ENCODE results near the gene ATG101. TPM values are rescaled to one million over a fixed set of nuclear protein-coding genes. Genes with fewer than 3 reads are reported as not detected.

ATG101 gene
- total RNA-seq, 2 experiments from 2014 or later = 20.6 to 20.9 TPM

DNA sequence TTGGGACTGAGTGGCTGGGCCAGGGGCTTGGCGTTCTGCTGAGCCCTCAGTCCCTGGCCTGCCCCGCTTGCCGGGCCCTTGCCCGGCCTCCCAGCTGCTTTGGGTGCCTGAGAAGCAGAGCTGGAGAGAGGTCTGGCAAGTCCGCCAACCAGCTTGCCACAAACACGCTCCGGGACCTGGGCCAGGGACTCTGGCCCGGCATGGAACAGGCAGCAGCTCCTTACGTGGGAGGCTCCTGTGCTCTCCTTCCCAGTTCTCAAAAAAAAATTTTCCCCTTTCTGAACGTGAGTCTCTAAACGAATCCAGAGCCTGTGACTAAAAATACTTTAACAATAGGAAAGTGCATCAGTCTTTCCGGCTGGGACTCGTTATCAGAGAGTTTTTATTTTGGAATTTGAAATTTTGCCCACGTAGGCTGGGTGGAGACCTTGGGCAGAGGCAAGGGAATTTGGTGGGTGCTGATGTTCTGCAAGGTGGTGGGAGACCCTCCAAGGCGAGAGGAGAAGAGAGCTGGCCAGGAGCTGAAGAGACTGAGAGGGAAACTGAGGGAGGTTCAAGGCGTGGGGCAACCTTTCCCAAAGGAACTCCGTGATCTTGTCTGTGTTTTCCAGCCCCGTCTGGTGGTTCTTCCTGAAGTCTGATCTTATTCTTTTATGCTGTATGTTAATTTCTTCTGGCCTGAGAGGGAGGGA is 25.3 kb upstream of the ATG101 start:
- Mint-ChIP-seq H3K9me3 (no peaks in the 10 kb centered on the region), H3K36me3 (ENCODE audit: low read depth) (no peaks in the 10 kb centered on the region), H3K4me1 (ENCODE audit: low read depth) (peaks cover 21% of the 10 kb centered on the region), H3K4me3 (no peak overlapping the region), H3K27ac (no peak overlapping the region), H3K27me3 (no peaks in the 10 kb centered on the region)
- Histone ChIP-seq H3K4me3 (ENCODE audit: low read length) (no peak overlapping the region), H3K27me3 (ENCODE audit: control insufficient read depth in 1 of 2, insufficient read depth in 2 of 2, low read length in 2 of 2) (no peaks in the 10 kb centered on the region), H3K27ac (ENCODE audit: low read depth in 1 of 2, low read length in 2 of 2) (no peak overlapping the region), H3K4me1 (ENCODE audit: insufficient read depth, low read length) (peaks cover 28% of the 10 kb centered on the region), H3K36me3 (ENCODE audit: insufficient read depth, low read length) (no peaks in the 10 kb centered on the region), H3K9me3 (ENCODE audit: control insufficient read depth in 1 of 2, insufficient read depth in 1 of 2, low read length in 2 of 2) (no peaks in the 10 kb centered on the region)
- TF ChIP-seq, protein P1, sequence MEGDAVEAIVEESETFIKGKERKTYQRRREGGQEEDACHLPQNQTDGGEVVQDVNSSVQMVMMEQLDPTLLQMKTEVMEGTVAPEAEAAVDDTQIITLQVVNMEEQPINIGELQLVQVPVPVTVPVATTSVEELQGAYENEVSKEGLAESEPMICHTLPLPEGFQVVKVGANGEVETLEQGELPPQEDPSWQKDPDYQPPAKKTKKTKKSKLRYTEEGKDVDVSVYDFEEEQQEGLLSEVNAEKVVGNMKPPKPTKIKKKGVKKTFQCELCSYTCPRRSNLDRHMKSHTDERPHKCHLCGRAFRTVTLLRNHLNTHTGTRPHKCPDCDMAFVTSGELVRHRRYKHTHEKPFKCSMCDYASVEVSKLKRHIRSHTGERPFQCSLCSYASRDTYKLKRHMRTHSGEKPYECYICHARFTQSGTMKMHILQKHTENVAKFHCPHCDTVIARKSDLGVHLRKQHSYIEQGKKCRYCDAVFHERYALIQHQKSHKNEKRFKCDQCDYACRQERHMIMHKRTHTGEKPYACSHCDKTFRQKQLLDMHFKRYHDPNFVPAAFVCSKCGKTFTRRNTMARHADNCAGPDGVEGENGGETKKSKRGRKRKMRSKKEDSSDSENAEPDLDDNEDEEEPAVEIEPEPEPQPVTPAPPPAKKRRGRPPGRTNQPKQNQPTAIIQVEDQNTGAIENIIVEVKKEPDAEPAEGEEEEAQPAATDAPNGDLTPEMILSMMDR (IDR thresholded peaks at IDR 0.05) = no peak
- ChIA-PET POLR2A (interaction anchor here (1.6 kb wide), 1 partner anchor 25 kb away, joined by 9 read pairs; the partner anchor contains the start of gene ATG101), CTCF (no interaction called here)
- ATAC-seq (ENCODE audit: poor library complexity) (no peak), DNase-seq (no peak)
- intact Hi-C loops (cut with DNase I, micrococcal nuclease) = no loop called here

DNA sequence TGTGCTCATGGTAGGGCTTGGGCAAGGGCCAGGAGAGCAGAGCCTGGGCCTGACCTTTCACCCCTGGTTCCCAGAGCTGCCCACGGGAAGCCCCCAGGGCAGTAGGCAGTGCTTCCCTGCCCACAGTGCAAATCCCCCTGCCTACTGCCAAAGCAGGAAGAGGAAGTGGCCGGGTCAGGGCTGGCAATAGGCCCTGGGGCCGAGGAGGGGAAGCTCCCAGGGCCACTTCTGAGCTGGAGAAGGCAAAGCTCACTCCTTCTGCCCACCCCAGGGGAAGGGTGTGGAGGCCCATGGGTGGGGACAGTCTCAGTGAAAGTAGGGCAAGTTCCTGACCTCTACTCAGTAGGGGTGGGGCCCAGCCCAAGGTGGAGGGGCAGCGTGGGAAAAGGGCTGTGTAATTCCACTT is 24.0 kb upstream of the ATG101 start:
- intact Hi-C loops (cut with DNase I, micrococcal nuclease) = no loop called here
- no peak overlapping the region for H3K27ac ChIP-seq (ENCODE audit: low read depth in 1 of 2, low read length in 2 of 2)
- H3K36me3 ChIP-seq (ENCODE audit: insufficient read depth, low read length) = no peaks in the 10 kb centered on the region
- H3K36me3 Mint-ChIP-seq (ENCODE audit: low read depth) = no peaks in the 10 kb centered on the region
- ChIA-PET POLR2A (no interaction called here), CTCF (no interaction called here)
- H3K4me3 Mint-ChIP-seq = no peak overlapping the region
- ATAC-seq (ENCODE audit: poor library complexity) = no peak
- no peaks in the 10 kb centered on the region for H3K27me3 ChIP-seq (ENCODE audit: control insufficient read depth in 1 of 2, insufficient read depth in 2 of 2, low read length in 2 of 2)
- no peak overlapping the region for H3K4me3 ChIP-seq (ENCODE audit: low read length)
- TF ChIP-seq, protein P1 (IDR thresholded peaks at IDR 0.05) = no peak
- H3K4me1 ChIP-seq (ENCODE audit: insufficient read depth, low read length) = peaks cover 40% of the 10 kb centered on the region
- H3K27ac Mint-ChIP-seq = no peak overlapping the region
- no peaks in the 10 kb centered on the region for H3K9me3 Mint-ChIP-seq
- H3K4me1 Mint-ChIP-seq (ENCODE audit: low read depth) = peaks cover 29% of the 10 kb centered on the region
- H3K27me3 Mint-ChIP-seq = no peaks in the 10 kb centered on the region
- peak in 3 of 14 experiments; percentile 43 to 60 (median 54) for DNase-seq
- H3K9me3 ChIP-seq (ENCODE audit: control insufficient read depth in 1 of 2, insufficient read depth in 1 of 2, low read length in 2 of 2) = no peaks in the 10 kb centered on the region

DNA sequence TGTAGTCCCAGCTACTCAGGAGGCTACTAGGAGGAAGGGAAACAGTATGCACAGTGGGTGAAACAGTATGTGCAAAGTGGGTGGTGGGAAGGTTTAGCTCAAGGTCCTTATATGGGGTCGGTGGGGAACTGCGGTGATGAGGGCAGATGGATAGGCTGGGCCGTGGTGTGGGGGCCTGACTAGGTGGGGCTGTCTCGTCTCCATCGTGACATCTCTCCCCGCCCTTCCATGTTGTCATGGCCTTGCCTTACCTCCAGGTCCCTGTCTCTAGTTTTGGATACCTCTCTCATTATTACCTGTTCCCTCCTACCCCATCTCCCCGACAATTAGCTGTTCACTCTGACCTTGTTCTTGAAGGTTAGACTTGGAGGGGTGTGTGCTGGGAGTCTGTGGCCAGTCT is 22.9 kb upstream of the ATG101 start:
- ATAC-seq (ENCODE audit: poor library complexity) = no peak
- H3K9me3 Mint-ChIP-seq = no peaks in the 10 kb centered on the region
- no peaks in the 10 kb centered on the region for H3K36me3 ChIP-seq (ENCODE audit: insufficient read depth, low read length)
- no peak overlapping the region for H3K27ac ChIP-seq (ENCODE audit: low read depth in 1 of 2, low read length in 2 of 2)
- H3K4me3 Mint-ChIP-seq = no peak overlapping the region
- H3K9me3 ChIP-seq (ENCODE audit: control insufficient read depth in 1 of 2, insufficient read depth in 1 of 2, low read length in 2 of 2) = no peaks in the 10 kb centered on the region
- H3K27me3 Mint-ChIP-seq = no peaks in the 10 kb centered on the region
- peaks cover 33% of the 10 kb centered on the region for H3K4me1 Mint-ChIP-seq (ENCODE audit: low read depth)
- H3K4me1 ChIP-seq (ENCODE audit: insufficient read depth, low read length) = peaks cover 41% of the 10 kb centered on the region
- peaks cover 5% of the 10 kb centered on the region for H3K36me3 Mint-ChIP-seq (ENCODE audit: low read depth)
- no peak overlapping the region for H3K4me3 ChIP-seq (ENCODE audit: low read length)
- POLR2A ChIA-PET = interaction anchor here (0.9 to 1.1 kb wide), 2 partner anchors 8 to 22 kb away, joined by 3 read pairs; no protein-coding TSS in a partner anchor
- no peak for DNase-seq
- H3K27me3 ChIP-seq (ENCODE audit: control insufficient read depth in 1 of 2, insufficient read depth in 2 of 2, low read length in 2 of 2) = no peaks in the 10 kb centered on the region
- intact Hi-C loops (cut with DNase I, micrococcal nuclease) = no loop called here
- CTCF ChIA-PET = interaction anchor here (2.5 kb wide), 1 partner anchor 21 kb away, joined by 22 read pairs; no protein-coding TSS in a partner anchor
- TF ChIP-seq, protein P1 (IDR thresholded peaks at IDR 0.05) = no peak
- no peak overlapping the region for H3K27ac Mint-ChIP-seq

Measured in CD4-positive, alpha-beta T cell (primary cell).